GM21717 (cell line): ENCODE data around the gene SPOPL.
A peak's percentile ranks its signal among the peaks of the same experiment; 100 is the strongest.
"Not testable (repeated sequence)": the region's sequence is repeated elsewhere in the genome, so short reads cannot be mapped to it uniquely, and the experiment has no call there.

Experiments
- ATAC-seq: cut with Tn5 transposase; IDR thresholded peaks from one replicate; pipeline ENCODE4 v1.9.1; 2021; ENCODE audit warnings: mild to moderate bottlenecking, moderate library complexity; ENCODE audit not compliant: unreplicated experiment

SPOPL gene

DNA sequence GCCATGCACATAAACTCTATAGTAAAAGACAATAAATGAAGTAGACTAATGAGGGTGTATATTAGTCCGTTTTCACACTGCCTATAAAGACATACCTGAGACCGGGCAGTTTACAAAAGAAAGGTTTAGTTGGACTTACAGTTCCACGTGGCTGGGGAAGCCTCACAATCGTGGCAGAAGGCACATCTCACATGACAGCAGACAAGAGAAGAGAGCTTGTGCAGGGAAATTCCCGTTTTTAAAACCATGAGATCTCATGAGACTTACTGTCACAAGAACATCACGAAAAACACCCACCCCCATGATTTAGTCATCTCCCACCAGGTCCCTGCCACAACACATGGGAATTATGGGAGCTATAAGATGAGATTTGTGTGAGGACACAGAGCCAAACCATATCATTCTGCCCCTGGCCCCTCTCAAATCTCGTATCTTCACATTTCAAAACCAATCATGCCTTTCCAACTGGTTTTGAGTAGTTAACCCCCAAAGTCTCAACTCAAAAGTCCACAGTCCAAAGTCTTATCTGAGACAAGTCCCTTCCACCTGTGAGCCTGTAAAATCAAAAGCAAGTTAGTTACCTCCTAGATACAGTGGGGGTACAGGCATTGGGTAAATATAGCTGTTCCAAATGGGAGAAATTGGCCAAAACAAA lies 21.6 kb downstream of the SPOPL start:
- peak; percentile 51 for ATAC-seq

- ATAC-seq, result not testable (repeated sequence)
Observed at GRCh38 chr2:138523673-138524042, 22.1 kb downstream of the SPOPL start.

GRCh38 chr2:138524353-138524752 lies 22.8 kb downstream of the SPOPL start:
- not testable (repeated sequence) for ATAC-seq

GRCh38 chr2:138531913-138532312 lies 30.3 kb downstream of the SPOPL start:
- ATAC-seq, result no peak

- ATAC-seq, result no peak
Observed at GRCh38 chr2:138534791-138535190, 33.2 kb downstream of the SPOPL start.

DNA sequence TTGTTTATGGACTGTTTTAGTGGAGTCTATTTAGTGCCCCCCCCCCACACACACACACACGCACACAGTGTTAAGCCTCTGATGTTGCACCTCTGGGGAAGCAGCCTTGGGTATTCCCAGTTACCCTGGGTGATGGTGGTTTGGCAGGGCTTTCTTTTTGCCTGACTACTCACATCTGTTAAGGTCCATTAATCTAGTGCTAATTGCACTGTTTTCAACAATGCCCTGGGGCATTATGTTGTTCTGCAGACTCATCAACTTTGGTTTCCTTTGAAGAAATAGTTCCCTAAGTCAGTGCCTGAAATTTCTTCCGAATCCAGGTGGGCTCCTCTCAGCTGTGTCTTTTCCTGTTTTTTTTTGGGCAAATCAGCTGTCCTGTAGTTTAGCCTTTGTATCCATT lies 34.7 kb downstream of the SPOPL start:
- peak; percentile 97 for ATAC-seq

DNA sequence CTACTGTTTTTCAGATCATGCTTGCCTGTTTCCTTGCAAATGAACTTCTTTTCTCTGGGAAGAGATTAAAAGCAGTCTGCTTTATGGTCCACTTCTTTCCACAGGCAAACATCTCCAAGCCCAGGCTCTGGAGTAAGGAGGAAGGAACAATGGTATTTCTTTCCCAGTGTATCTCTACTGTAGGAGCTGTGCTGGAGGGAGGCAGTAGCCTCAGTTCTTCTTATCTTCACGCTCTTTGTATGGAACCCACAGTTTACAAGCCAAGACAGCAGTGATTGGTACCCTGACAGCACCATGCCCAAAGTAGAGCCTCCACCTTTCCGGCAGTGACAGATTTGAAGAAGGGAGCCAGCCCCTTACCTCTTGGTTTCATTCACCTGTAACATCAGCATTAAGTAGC lies 35.2 kb downstream of the SPOPL start:
- peak; percentile 2 for ATAC-seq

GRCh38 chr2:138537170-138537915 lies 35.8 kb downstream of the SPOPL start:
- no peak for ATAC-seq

DNA sequence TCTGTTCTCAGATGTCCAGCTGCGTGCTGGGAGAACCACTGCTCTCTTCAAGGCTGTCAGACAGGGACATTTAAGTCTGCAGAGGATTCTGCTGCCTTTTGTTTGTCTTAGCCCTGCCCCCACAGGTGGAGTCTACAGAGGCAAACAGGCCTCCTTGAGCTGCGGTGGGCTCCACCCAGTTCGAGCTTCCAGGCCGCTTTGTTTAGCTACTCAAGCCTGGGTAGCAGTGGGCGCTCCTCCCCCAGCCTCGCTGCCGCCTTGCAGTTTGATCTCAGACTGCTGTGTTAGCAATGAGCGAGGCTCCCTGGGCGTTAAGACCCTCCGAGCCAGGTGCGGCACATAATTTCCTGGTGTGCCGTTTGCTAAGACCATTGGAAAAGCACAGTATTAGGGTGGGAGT lies 42.6 kb downstream of the SPOPL start:
- not testable (repeated sequence) for ATAC-seq

- no peak for ATAC-seq
Observed at GRCh38 chr2:138548796-138549195, 47.2 kb downstream of the SPOPL start.

- ATAC-seq, result no peak
Observed at GRCh38 chr2:138550172-138550571, 48.6 kb downstream of the SPOPL start.

- no peak for ATAC-seq
Observed at GRCh38 chr2:138550670-138551287, 49.2 kb downstream of the SPOPL start.

- ATAC-seq, result no peak
Observed at GRCh38 chr2:138554123-138554522, 52.6 kb downstream of the SPOPL start.

DNA sequence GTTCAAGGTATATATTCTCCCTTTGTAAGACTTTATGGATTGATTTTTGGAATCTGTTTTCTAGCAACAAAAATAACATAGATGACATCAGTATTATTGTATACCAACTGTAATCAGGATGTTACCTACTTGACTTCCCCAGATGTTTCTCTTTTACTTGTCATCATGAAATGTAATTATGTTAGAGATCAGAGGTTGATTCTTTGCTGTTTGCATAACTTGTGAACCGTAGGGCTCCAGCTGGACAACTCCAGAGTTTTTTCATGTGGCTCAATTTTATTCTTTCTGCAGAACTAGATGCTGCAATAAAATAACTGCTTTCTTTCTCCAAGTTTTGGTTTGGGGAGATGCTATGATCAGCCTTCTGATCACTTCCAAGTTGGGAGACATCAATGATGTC lies 58.1 kb downstream of the SPOPL start:
- ATAC-seq, result no peak

GRCh38 chr2:138564586-138565229 lies 63.1 kb downstream of the SPOPL start:
- ATAC-seq, result no peak

DNA sequence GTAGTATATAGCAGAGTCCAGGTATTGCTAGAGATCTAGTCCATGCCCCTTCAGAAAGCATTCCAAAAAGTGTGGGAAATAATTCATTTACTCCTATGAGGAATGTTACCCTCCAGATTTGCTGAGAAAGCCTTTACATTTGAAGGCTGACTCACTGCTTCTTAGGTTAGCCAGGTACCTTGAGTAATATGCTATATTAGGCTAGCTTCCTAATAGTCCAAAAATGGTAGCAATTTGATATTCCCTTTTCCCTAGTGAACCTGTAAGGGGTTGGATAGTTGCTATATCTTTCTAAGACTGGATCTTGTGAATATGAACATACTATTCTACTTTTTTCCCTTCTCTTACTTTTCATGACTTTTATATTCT lies 63.6 kb downstream of the SPOPL start:
- no peak for ATAC-seq

GRCh38 chr2:138572318-138572717 lies 70.7 kb downstream of the SPOPL start:
- ATAC-seq, result no peak

GRCh38 chr2:138577066-138577465 lies 75.5 kb downstream of the SPOPL start:
- no peak for ATAC-seq

- no peak for ATAC-seq
Observed at GRCh38 chr2:138579556-138579955, 78.0 kb downstream of the SPOPL start.

DNA sequence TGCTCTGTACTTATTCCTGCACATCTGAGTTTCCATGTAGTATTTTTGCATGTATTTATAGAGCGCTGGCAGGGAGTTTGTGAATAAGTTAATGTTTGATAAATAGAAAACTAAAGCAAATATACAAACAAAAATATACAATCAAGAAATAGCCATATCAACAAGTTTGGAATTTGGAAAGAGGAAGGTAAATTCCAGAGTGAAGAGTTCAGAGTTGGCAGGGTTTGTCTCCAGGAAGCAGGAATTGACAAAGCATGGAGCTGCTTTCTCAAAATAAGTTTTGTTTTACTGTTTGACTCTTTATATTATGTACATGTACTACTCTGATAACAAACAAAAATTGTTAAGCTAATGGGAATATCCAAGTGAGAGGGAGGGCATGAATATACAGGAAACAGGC lies 80.3 kb downstream of the SPOPL start:
- no peak for ATAC-seq

GRCh38 chr2:138589663-138590062 lies 88.1 kb downstream of the SPOPL start:
- no peak for ATAC-seq

DNA sequence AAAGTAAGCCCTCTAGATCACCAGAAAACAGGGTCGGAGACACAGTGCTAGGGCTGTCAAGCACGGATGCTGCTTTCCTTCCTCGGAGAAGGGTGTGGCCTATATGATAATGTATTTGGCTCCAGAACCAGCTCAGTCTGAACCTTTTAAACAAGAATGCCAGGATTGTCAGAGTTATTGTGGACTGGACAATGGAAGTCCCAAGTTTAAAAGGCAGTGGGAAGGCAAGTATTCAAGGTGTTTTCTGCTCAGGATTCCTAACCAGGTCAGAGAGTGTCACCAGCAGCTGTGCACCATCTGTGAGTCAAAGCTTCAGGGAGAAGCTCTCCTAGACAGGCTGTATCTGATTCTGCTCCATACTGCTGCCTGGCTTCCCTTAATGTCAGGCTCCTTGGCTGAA lies 94.8 kb downstream of the SPOPL start:
- no peak for ATAC-seq
